GM10266 (cell line): ENCODE measurements around the gene TSSK2.

Experiments
- DNase-seq: peaks from one replicate; pipeline ENCODE4 v3.0.0; 2012; ENCODE audit errors: extremely low spot score
- TF ChIP-seq, protein P1 (sequence below): IDR thresholded peaks from 2 replicates; pipeline ENCODE4 v1.5.1; 2012; ENCODE audit warnings: mild to moderate bottlenecking, low read depth; ENCODE audit not compliant: control insufficient read depth, insufficient read depth; ENCODE audit errors: missing control alignments

The TSSK2 gene

DNA sequence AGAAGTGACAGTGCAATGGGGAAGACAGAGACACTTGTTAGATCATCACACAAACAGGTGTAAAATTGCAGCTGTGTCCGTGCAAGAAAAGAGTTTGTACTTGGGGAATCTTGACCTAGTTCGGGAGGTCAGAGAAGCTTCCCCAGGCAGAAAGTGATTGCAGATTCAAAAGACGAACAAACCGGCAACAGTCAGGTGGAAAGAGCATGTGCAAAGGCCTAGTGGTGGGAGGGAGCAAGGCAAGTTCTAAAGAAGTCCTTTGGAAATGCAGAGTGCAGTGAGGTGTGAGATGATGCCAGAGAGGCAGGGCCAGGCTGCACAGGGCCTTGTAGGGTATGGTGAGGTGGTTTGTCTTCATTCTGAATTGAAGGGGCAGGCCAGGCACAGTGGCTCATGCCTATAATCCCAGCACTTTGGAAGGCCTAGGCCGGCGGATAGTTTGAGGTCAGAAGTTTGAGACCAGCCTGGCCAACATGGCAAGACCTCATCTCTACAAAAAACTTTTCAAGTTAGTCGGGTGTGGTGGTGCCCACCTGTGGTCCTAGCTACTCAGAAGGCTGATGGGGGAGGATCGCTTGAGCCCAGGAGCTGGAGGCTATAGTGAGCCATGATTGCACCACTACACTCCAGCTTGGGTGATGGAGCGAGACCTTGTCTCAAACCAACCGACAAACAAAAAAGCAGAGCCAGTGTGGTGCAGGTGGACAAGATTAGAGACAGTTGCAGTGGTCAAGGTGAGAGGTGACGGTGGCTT is 15.3 kb downstream of the TSSK2 start:
- no peak for DNase-seq

DNA sequence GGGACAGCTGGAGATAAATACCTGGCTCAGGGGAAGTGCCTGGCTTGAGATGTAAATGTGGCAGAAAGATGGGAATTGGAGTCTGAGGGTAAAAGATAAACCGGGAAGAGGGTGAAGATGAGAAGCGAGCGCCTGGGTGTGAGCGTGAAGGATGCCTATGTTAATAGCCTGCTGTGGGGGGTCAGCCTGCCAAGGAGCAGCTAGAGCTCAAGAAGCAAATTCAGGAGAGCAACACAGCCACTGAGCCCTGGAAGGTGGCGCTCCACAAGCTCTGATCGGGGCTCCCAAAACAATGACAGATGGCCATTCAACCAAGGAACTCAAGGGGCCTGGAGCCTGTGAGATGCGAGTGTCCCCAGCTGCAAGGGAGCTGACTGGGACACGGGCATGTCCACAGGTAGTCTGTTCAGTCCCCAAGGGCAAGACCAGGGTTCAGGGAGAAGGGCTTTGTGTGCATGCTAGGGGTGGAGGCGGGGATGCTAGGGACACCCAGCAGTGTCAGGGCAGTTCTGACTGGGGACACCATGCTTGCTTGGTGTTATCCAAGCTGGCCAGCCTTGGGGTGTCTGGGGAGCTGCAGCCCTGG is 16.2 kb downstream of the TSSK2 start:
- no peak for DNase-seq
- TF ChIP-seq, protein P1, sequence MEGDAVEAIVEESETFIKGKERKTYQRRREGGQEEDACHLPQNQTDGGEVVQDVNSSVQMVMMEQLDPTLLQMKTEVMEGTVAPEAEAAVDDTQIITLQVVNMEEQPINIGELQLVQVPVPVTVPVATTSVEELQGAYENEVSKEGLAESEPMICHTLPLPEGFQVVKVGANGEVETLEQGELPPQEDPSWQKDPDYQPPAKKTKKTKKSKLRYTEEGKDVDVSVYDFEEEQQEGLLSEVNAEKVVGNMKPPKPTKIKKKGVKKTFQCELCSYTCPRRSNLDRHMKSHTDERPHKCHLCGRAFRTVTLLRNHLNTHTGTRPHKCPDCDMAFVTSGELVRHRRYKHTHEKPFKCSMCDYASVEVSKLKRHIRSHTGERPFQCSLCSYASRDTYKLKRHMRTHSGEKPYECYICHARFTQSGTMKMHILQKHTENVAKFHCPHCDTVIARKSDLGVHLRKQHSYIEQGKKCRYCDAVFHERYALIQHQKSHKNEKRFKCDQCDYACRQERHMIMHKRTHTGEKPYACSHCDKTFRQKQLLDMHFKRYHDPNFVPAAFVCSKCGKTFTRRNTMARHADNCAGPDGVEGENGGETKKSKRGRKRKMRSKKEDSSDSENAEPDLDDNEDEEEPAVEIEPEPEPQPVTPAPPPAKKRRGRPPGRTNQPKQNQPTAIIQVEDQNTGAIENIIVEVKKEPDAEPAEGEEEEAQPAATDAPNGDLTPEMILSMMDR = no peak

More for the DNA sequence above, 15.3 kb downstream of the TSSK2 start:
- TF ChIP-seq, protein P1 = no peak

DNA sequence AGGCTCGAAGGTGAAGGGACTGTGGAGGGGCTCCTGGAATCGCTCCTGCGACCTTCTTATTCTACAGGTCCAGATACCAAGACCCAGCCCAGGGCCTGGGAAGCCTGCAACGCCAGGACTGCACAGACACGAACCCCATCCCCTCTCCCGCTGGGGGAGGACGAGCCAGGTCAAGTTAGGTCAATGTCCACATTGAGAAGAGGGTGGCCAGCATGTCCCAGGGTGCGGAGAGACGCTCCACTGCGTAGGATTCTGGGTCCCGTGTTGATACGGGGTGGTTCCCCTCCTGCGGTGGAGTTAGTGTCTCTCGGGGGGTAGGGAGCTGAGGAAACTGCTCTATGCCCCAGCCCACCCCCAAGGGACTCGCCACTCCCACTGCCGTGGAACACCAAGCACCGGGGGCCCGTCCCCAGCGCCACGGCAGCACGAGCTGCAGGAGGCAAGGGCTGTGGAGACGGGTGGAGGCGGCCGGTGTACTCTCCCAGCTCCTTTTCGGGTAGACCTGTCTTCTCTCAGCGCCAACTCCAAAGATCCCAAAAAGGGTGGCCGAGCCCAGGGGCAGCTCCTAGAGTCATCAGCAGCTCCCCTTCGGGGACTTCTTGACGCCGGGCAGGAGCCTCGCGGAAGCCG is 17.4 kb downstream of the TSSK2 start:
- no peak for DNase-seq
- TF ChIP-seq, protein P1 = no peak

DNA sequence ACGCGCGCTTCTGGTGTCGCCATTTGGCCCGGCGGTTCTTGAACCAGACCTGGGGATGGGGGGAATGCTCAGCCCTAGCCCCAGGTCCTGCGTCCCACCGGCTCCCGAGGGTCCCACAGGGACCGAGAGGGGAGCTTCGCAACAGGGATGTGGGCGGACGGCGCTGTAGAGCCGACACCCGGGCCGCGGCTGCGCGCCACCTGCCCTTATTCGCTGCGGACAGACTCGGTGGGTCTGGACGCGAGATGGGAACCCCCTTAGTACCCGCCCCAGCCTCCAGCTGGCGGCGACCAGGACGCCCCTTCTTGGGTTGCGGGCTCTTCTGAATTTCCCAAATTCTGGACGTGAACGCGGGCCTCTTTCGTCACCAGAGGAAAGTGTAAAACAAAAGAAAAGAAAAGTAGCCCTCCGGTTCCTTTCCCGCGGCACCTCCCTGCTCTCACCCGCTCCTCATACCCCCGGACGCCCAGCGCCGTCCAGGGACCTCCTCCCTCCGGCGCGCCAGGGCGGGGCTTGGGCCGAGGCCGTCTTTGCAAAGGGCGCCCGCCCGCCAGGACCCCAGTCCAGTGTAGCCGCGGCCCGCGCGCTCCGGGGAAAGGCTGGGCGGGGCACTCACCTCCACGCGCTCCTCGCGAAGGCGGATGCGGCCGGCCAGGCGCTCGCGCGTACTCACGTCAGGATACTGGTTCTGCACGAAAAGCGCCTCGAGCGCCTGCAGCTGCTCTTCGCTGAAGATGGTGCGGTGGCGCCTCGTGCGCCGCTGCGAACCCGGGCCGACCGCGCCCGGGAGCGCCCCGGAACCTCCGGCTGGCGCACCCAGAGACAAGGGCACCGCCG is 18.2 kb downstream of the TSSK2 start:
- TF ChIP-seq, protein P1 = no peak
- no peak for DNase-seq

DNA sequence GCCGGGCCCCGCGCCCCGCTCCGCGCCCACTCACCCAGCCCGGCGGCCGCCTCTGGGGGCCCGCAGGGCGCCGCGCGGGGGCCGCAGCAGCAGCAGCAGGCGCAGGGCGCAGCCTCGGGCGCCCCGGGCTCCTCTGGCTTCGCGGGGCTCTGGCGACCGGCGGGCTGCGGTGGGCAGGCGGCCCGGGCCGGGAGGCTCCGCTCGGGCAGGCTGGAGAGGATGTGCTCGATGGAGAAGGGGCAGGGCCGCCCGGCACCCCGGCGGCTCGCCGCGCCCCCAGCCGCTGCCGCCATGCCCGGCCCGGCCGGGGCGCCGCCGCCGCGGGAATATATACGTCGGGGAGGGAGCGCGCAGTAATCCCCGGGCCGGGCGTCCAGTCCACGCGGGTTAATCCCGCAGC is 18.9 kb downstream of the TSSK2 start, which contains the start of gene GSC2:
GSC2 (minus strand) TSS at position 302 of the 400 bp plus-strand sequence; CDS start at position 293, 9 bp downstream.
- no peak for DNase-seq
- TF ChIP-seq, protein P1 = no peak

DNA sequence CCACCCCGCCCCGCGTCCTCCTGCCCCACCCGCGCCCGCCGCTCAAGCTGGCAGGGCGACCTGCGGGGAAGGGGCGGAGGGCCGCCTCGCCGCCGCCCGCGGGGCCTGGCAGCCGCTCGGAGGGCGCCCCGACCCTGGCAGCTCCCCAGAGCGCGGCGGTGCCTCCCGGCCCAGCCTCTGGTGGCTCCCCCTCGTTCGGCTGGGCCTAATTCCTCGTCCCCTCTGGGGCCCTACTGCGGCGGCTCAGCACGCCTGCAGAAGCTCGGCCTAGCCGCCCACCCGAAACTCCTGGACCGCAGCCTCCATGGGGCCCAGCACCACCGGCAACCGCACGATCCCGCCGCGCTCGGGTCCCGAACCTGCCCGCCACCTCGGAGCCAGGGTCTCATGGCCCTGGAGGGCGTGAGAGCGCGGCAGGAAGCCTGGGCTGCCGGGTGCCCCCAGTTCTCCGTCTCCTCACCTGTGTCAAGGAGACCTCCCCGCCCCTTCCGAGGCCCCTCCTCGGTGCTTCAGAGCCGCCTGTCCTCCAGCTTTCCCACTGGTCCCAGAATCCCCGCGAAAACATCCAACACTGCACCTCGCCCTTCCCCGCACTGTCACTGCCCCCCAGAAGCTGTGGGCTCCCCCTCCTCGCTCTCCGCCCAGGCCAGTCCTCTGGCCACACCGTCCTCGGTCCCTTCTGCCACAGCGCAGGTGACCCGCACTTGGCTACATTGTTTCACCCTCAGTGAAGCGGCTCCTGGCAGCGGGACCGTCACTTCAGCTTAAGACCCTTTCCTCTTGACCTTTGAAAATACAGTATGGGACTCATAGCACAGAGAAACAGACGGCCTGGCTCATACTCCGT is 19.6 kb downstream of the TSSK2 start:
- DNase-seq = no peak

More for the DNA sequence above, 19.6 kb downstream of the TSSK2 start:
- TF ChIP-seq, protein P1 = no peak
